HEK293 (cell line): ENCODE measurements around the gene TNFRSF14.

Experiments used
- BCL11B ChIP-seq: fragments of 450-650 bp; formaldehyde crosslinking; IDR thresholded peaks from 2 replicates; pipeline ENCODE4 v1.5.1; 2016; ENCODE audit warnings: low read depth, missing biosample characterization, missing genetic modification characterization
- GLIS2 ChIP-seq: fragments of 450-650 bp; formaldehyde crosslinking; IDR thresholded peaks from 2 replicates; pipeline ENCODE4 v1.5.1; 2016; ENCODE audit warnings: missing biosample characterization, missing genetic modification characterization
- INSM2 ChIP-seq: fragments of 450-650 bp; formaldehyde crosslinking; IDR thresholded peaks from 2 replicates; pipeline ENCODE4 v1.5.1; 2016; ENCODE audit warnings: missing biosample characterization, missing genetic modification characterization
- KLF16 ChIP-seq: fragments of 450-650 bp; formaldehyde crosslinking; IDR thresholded peaks from 2 replicates; pipeline ENCODE4 v1.5.1; 2017; ENCODE audit warnings: missing biosample characterization, missing genetic modification characterization
- MZF1 ChIP-seq: fragments of 450-650 bp; formaldehyde crosslinking; IDR thresholded peaks from 2 replicates; pipeline ENCODE4 v1.5.1; 2017; ENCODE audit warnings: missing biosample characterization, missing genetic modification characterization, borderline replicate concordance
- PRDM10 ChIP-seq: fragments of 450-650 bp; formaldehyde crosslinking; IDR thresholded peaks from 2 replicates; pipeline ENCODE4 v1.5.1; 2016; ENCODE audit warnings: missing biosample characterization, missing genetic modification characterization
- REPIN1 ChIP-seq: fragments of 450-650 bp; formaldehyde crosslinking; IDR thresholded peaks from 2 replicates; pipeline ENCODE4 v1.5.1; 2017; ENCODE audit warnings: missing biosample characterization, missing genetic modification characterization, low read depth
- ZBTB10 ChIP-seq: fragments of 450-650 bp; formaldehyde crosslinking; IDR thresholded peaks from 2 replicates; pipeline ENCODE4 v1.5.1; 2016; ENCODE audit warnings: missing biosample characterization, missing genetic modification characterization
- ZBTB11 ChIP-seq: fragments of 450-650 bp; formaldehyde crosslinking; conservative IDR thresholded peaks from 2 replicates; pipeline ENCODE4 v1.5.1; 2016; ENCODE audit warnings: low read depth, missing biosample characterization, missing genetic modification characterization
- ZBTB17 ChIP-seq: fragments of 450-650 bp; formaldehyde crosslinking; IDR thresholded peaks from 2 replicates; pipeline ENCODE4 v1.5.1; 2016; ENCODE audit warnings: missing biosample characterization, missing genetic modification characterization
- ZEB2 ChIP-seq: fragments of 450-650 bp; formaldehyde crosslinking; IDR thresholded peaks from 2 replicates; pipeline ENCODE4 v1.5.1; 2016; ENCODE audit warnings: missing biosample characterization, missing genetic modification characterization
- ZNF112 ChIP-seq: fragments of 450-650 bp; formaldehyde crosslinking; IDR thresholded peaks from 2 replicates; pipeline ENCODE4 v1.5.0; 2017; ENCODE audit warnings: missing biosample characterization, missing genetic modification characterization
- ZNF121 ChIP-seq: fragments of 450-650 bp; formaldehyde crosslinking; IDR thresholded peaks from 2 replicates; pipeline ENCODE4 v1.5.1; 2016; ENCODE audit warnings: missing biosample characterization, missing genetic modification characterization
- ZNF391 ChIP-seq: fragments of 450-650 bp; formaldehyde crosslinking; IDR thresholded peaks from 2 replicates; pipeline ENCODE4 v1.5.1; 2016; ENCODE audit warnings: low read depth, missing biosample characterization, missing genetic modification characterization, borderline replicate concordance
- ZNF433 ChIP-seq: fragments of 450-650 bp; formaldehyde crosslinking; IDR thresholded peaks from 2 replicates; pipeline ENCODE4 v1.5.1; 2016; ENCODE audit warnings: missing biosample characterization, missing genetic modification characterization, low read depth
- ZNF580 ChIP-seq: fragments of 450-650 bp; formaldehyde crosslinking; IDR thresholded peaks from 2 replicates; pipeline ENCODE4 v1.5.1; 2016; ENCODE audit warnings: missing biosample characterization, missing genetic modification characterization
- ZNF610 ChIP-seq: fragments of 450-650 bp; formaldehyde crosslinking; IDR thresholded peaks from 2 replicates; pipeline ENCODE4 v1.5.1; 2016; ENCODE audit warnings: missing biosample characterization, missing genetic modification characterization, borderline replicate concordance
- ZNF621 ChIP-seq: fragments of 450-650 bp; formaldehyde crosslinking; IDR thresholded peaks from 2 replicates; pipeline ENCODE4 v1.5.1; 2017; ENCODE audit warnings: missing biosample characterization, missing genetic modification characterization
- ZNF76 ChIP-seq: fragments of 450-650 bp; formaldehyde crosslinking; IDR thresholded peaks from 2 replicates; pipeline ENCODE4; 2016; ENCODE audit warnings: low read depth, missing biosample characterization, missing genetic modification characterization, borderline replicate concordance
- ZNF830 ChIP-seq: fragments of 450-650 bp; IDR thresholded peaks from 2 replicates; pipeline ENCODE4 v1.5.0; 2018; ENCODE audit warnings: missing biosample characterization, missing genetic modification characterization, low read depth, mild to moderate bottlenecking, moderate library complexity
- ZSCAN4 ChIP-seq: fragments of 450-650 bp; formaldehyde crosslinking; IDR thresholded peaks from 2 replicates; pipeline ENCODE4 v1.5.1; 2017; ENCODE audit warnings: missing biosample characterization, missing genetic modification characterization
- ZSCAN5A ChIP-seq: fragments of 450-650 bp; formaldehyde crosslinking; IDR thresholded peaks from 2 replicates; pipeline ENCODE4 v1.5.1; 2016; ENCODE audit warnings: missing biosample characterization, missing genetic modification characterization
- ZXDB ChIP-seq: fragments of 450-650 bp; formaldehyde crosslinking; IDR thresholded peaks from 2 replicates; pipeline ENCODE4 v1.5.1; 2016; ENCODE audit warnings: missing biosample characterization, missing genetic modification characterization

Gene TNFRSF14

GRCh38 chr1:2546515-2547209, 9.5 kb upstream of the TNFRSF14 start (continued):
- peak; percentile 26; the same call in 1 of the 2 replicates for TF ChIP-seq ZSCAN4 (tag by site-specific recombination)
- no peak for TF ChIP-seq ZNF433 (tag by site-specific recombination)
- peak; percentile 50; the same call in 1 of the 2 replicates for TF ChIP-seq ZBTB17 (tag by site-specific recombination)
- TF ChIP-seq ZNF76 (tag by site-specific recombination), result peak; percentile 60; the same call in 1 of the 2 replicates
- peak; percentile 56 for TF ChIP-seq PRDM10 (tag by site-specific recombination)
- peak; percentile 69; the same call in 1 of the 2 replicates for TF ChIP-seq MZF1 (tag by site-specific recombination)
- TF ChIP-seq ZBTB10 (tag by site-specific recombination), result peak; percentile 62; the same call in 1 of the 2 replicates
- TF ChIP-seq ZXDB (tag by site-specific recombination), result peak; percentile 38; the same call in 1 of the 2 replicates
- peak; percentile 62 for TF ChIP-seq ZBTB11 (tag by site-specific recombination)
- TF ChIP-seq ZNF121 (tag by site-specific recombination), result peak; percentile 47; the same call in 1 of the 2 replicates
- peak; percentile 79; the same call in 1 of the 2 replicates for TF ChIP-seq ZEB2 (tag by site-specific recombination)
- peak; percentile 88; the same call in 1 of the 2 replicates for TF ChIP-seq ZNF610
- peak; percentile 78; the same call in 1 of the 2 replicates for TF ChIP-seq ZNF580 (tag by site-specific recombination)
- TF ChIP-seq INSM2 (tag by site-specific recombination), result 0 out of 2 replicates have a peak, but pooled peaks have one; percentile 43
- TF ChIP-seq BCL11B (tag by site-specific recombination), result peak; percentile 79; the same call in 1 of the 2 replicates
- peak; percentile 58; the same call in 1 of the 2 replicates for TF ChIP-seq KLF16 (tag by site-specific recombination)
- TF ChIP-seq ZNF391, result peak; percentile 64; the same call in 1 of the 2 replicates
- TF ChIP-seq ZSCAN5A (tag by site-specific recombination), result peak; percentile 83; the same call in 1 of the 2 replicates
- no peak for TF ChIP-seq ZNF830 (tag by site-specific recombination)
- no peak for TF ChIP-seq ZNF112 (tag by site-specific recombination)
- TF ChIP-seq GLIS2 (tag by site-specific recombination), result peak; percentile 84
- no peak for TF ChIP-seq ZNF621 (tag by site-specific recombination)
- TF ChIP-seq REPIN1 (tag by site-specific recombination), result peak; percentile 39; the same call in 1 of the 2 replicates
